HG02981 (cell line): Measurements from ENCODE around the gene TMEM221.
A peak's percentile ranks its signal among the peaks of the same experiment; 100 is the strongest.

ENCODE experiments used
- ATAC-seq: cut with Tn5 transposase; IDR thresholded peaks from one replicate; pipeline ENCODE4 v1.9.1; 2021; ENCODE audit warnings: mild to moderate bottlenecking, moderate library complexity; ENCODE audit not compliant: unreplicated experiment

Gene TMEM221

GRCh38 chr19:17406046-17406886 is 42.2 kb downstream of the TMEM221 start:
- no peak for ATAC-seq

GRCh38 chr19:17405250-17406045 is 43.0 kb downstream of the TMEM221 start, which contains the start of gene BST2:
TSS of gene BST2 (minus strand) at chr19:17405630. CDS start at chr19:17405575, 55 bp downstream.
- peak; percentile 81 for ATAC-seq

- ATAC-seq = peak; percentile 11
Measured at GRCh38 chr19:17404621-17405249, 43.7 kb downstream of the TMEM221 start.

GRCh38 chr19:17404015-17404414 is 44.5 kb downstream of the TMEM221 start:
- no peak for ATAC-seq

- ATAC-seq = no peak
Measured at GRCh38 chr19:17402982-17403855, 45.2 kb downstream of the TMEM221 start.

GRCh38 chr19:17401628-17402027 is 46.8 kb downstream of the TMEM221 start:
- ATAC-seq = no peak

- ATAC-seq = no peak
Measured at GRCh38 chr19:17398902-17399527, 49.5 kb downstream of the TMEM221 start.

- no peak for ATAC-seq
Measured at GRCh38 chr19:17394891-17395415, 53.5 kb downstream of the TMEM221 start.

GRCh38 chr19:17393914-17394313 is 54.6 kb downstream of the TMEM221 start, which contains the start of gene CCDC194:
TSS of gene CCDC194 (minus strand) at chr19:17394196. CDS start at chr19:17394158, 38 bp downstream.
- ATAC-seq = no peak

GRCh38 chr19:17393002-17393401 is 55.5 kb downstream of the TMEM221 start:
- ATAC-seq = no peak

- no peak for ATAC-seq
Measured at GRCh38 chr19:17391371-17392151, 56.9 kb downstream of the TMEM221 start.

GRCh38 chr19:17390665-17391370 is 57.6 kb downstream of the TMEM221 start:
- ATAC-seq = peak; percentile 83

GRCh38 chr19:17389957-17390664 is 58.4 kb downstream of the TMEM221 start:
- no peak for ATAC-seq

- ATAC-seq = no peak
Measured at GRCh38 chr19:17389288-17389687, 59.2 kb downstream of the TMEM221 start.

GRCh38 chr19:17385878-17386611 is 62.4 kb downstream of the TMEM221 start:
- no peak for ATAC-seq
